Cardiac fibroblast (primary cell): ENCODE data around the gene PRDM13.
"Not testable (repeated sequence)": the region's sequence is repeated elsewhere in the genome, so short reads cannot be mapped to it uniquely, and the experiment has no call there.

Source experiments
- DNase-seq, 2 donors: peaks; one replicate each; pipeline versions ENCODE4 v3.0.0 to v3.0.0-alpha.2; 2010; ENCODE audit warnings: low read depth in 2 of 2
- H3K4me3 ChIP-seq, 2 donors: replicated peaks in 1 of 2; 1 replicate in 1 of 2; 2 replicates in 1 of 2; pipeline ENCODE4 v1.5.1; 2011; ENCODE audit warnings: low read depth in 2 of 2, low read length in 2 of 2, mild to moderate bottlenecking in 2 of 2, moderate library complexity in 1 of 2
- CTCF ChIP-seq: IDR thresholded peaks from one replicate; pipeline ENCODE4 v1.5.1; 2011; ENCODE audit warnings: low read depth, mild to moderate bottlenecking, low read length, inconsistent platforms

PRDM13 gene

GRCh38 chr6:99617131-99617530, 10.5 kb downstream of the PRDM13 start:
- TF ChIP-seq CTCF, result no peak
- no peak for DNase-seq
- no peak overlapping the region for H3K4me3 ChIP-seq

GRCh38 chr6:99618649-99619408, 12.2 kb downstream of the PRDM13 start:
- DNase-seq, result no peak
- no peak overlapping the region for H3K4me3 ChIP-seq
- TF ChIP-seq CTCF, result no peak

GRCh38 chr6:99619409-99619762, 12.8 kb downstream of the PRDM13 start:
- TF ChIP-seq CTCF, result no peak
- DNase-seq, result no peak
- no peak overlapping the region for H3K4me3 ChIP-seq

GRCh38 chr6:99622044-99622443, 15.4 kb downstream of the PRDM13 start:
- DNase-seq, H3K4me3 ChIP-seq: not testable (repeated sequence)

- DNase-seq, result no peak
- no peak for TF ChIP-seq CTCF
These were observed 22.7 kb downstream of the PRDM13 start for GRCh38 chr6:99629293-99629692.

GRCh38 chr6:99637629-99638028, 31.0 kb downstream of the PRDM13 start:
- TF ChIP-seq CTCF, result no peak
- no peak for DNase-seq
- no peak overlapping the region for H3K4me3 ChIP-seq

More at GRCh38 chr6:99629293-99629692, 22.7 kb downstream of the PRDM13 start:
- H3K4me3 ChIP-seq, result no peak overlapping the region

- DNase-seq, H3K4me3 ChIP-seq: not testable (repeated sequence)
These were observed 31.7 kb downstream of the PRDM13 start for GRCh38 chr6:99638358-99638757.

- TF ChIP-seq CTCF, result no peak
- no peak overlapping the region for H3K4me3 ChIP-seq
- DNase-seq, result no peak
These were observed 34.6 kb downstream of the PRDM13 start for GRCh38 chr6:99641270-99641669.
